ENCODE data around the gene DDA1. TPM values are rescaled to one million over a fixed set of nuclear protein-coding genes. Genes with fewer than 3 reads are reported as not detected.
"Not testable (repeated sequence)": the region's sequence is repeated elsewhere in the genome, so short reads cannot be mapped to it uniquely, and the experiment has no call there.

Gene DDA1
- 15.1 and 15.3 TPM in 2 replicates for total RNA-seq (2014; rRNA removed; shearing (Covaris generic))
- 53.0 and 127 TPM in 2 replicates for polyA plus RNA-seq (2014; cell fraction: nucleus; rRNA removed)

- peak; percentile 98 for DNase-seq (ENCODE audit: extremely low read depth, low read depth)
Observed at GRCh38 chr19:17309198-17309964, at the start of gene DDA1. Gene DDA1 (plus strand): TSS chr19:17309563. CDS start chr19:17309655, 92 bp downstream.

- DNase-seq (ENCODE audit: extremely low read depth, low read depth): no peak
Observed at GRCh38 chr19:17259934-17260333, 49.4 kb upstream of the DDA1 start.

- DNase-seq (ENCODE audit: extremely low read depth, low read depth): peak; percentile 77
Observed at GRCh38 chr19:17260842-17261325, 48.5 kb upstream of the DDA1 start.

GRCh38 chr19:17262557-17262956 lies 46.8 kb upstream of the DDA1 start:
- DNase-seq (ENCODE audit: extremely low read depth, low read depth): no peak

- DNase-seq (ENCODE audit: extremely low read depth, low read depth): no peak
Observed at GRCh38 chr19:17263712-17264640, 45.4 kb upstream of the DDA1 start.

GRCh38 chr19:17264641-17264979 lies 44.8 kb upstream of the DDA1 start, which contains the start of gene USHBP1:
Gene USHBP1 (minus strand): TSS chr19:17264745. CDS start chr19:17264299, 446 bp downstream.
- DNase-seq (ENCODE audit: extremely low read depth, low read depth): no peak

GRCh38 chr19:17266026-17266425 lies 43.3 kb upstream of the DDA1 start:
- DNase-seq (ENCODE audit: extremely low read depth, low read depth): no peak

GRCh38 chr19:17266589-17266974 lies 42.8 kb upstream of the DDA1 start:
- DNase-seq (ENCODE audit: extremely low read depth, low read depth): no peak

GRCh38 chr19:17266975-17267788 lies 42.2 kb upstream of the DDA1 start, which contains the start of gene BABAM1:
Gene BABAM1 (plus strand): TSS chr19:17267443. CDS start chr19:17268807, 1,364 bp downstream.
- DNase-seq (ENCODE audit: extremely low read depth, low read depth): peak; percentile 96

GRCh38 chr19:17268754-17269153 lies 40.6 kb upstream of the DDA1 start:
- no peak for DNase-seq (ENCODE audit: extremely low read depth, low read depth)

GRCh38 chr19:17274892-17275291 lies 34.5 kb upstream of the DDA1 start:
- DNase-seq (ENCODE audit: extremely low read depth, low read depth): not testable (repeated sequence)

- DNase-seq (ENCODE audit: extremely low read depth, low read depth): no peak
Observed at GRCh38 chr19:17275441-17276175, 33.8 kb upstream of the DDA1 start.

- DNase-seq (ENCODE audit: extremely low read depth, low read depth): no peak
Observed at GRCh38 chr19:17279436-17279835, 29.9 kb upstream of the DDA1 start.

GRCh38 chr19:17281391-17282304 lies 27.7 kb upstream of the DDA1 start, which contains the start of gene ANKLE1:
Gene ANKLE1 (plus strand): TSS chr19:17281901. CDS start chr19:17281921, 20 bp downstream.
- DNase-seq (ENCODE audit: extremely low read depth, low read depth): no peak

GRCh38 chr19:17282488-17283125 lies 26.8 kb upstream of the DDA1 start:
- peak; percentile 68 for DNase-seq (ENCODE audit: extremely low read depth, low read depth)

GRCh38 chr19:17283504-17283996 lies 25.8 kb upstream of the DDA1 start:
- no peak for DNase-seq (ENCODE audit: extremely low read depth, low read depth)

GRCh38 chr19:17285415-17286135 lies 23.8 kb upstream of the DDA1 start:
- DNase-seq (ENCODE audit: extremely low read depth, low read depth): no peak

All from NCI-H460 (cell line).